Retinal pigment epithelial cell (primary cell): ENCODE measurements around the gene IFNL1.

Experiments
- DNase-seq: peaks from one replicate; pipeline ENCODE4 v3.0.0-alpha.2; 2010; ENCODE audit warnings: low read depth
- H3K4me3 ChIP-seq: 2 replicates; pipeline ENCODE4 v1.5.1; 2011; ENCODE audit warnings: mild to moderate bottlenecking, low read length, control low read depth, moderate library complexity
- TF ChIP-seq, protein P1 (sequence below): conservative IDR thresholded peaks from 2 replicates; pipeline ENCODE4 v1.5.1; 2011; ENCODE audit warnings: low read depth, low read length, control low read depth, inconsistent platforms

The IFNL1 gene

DNA sequence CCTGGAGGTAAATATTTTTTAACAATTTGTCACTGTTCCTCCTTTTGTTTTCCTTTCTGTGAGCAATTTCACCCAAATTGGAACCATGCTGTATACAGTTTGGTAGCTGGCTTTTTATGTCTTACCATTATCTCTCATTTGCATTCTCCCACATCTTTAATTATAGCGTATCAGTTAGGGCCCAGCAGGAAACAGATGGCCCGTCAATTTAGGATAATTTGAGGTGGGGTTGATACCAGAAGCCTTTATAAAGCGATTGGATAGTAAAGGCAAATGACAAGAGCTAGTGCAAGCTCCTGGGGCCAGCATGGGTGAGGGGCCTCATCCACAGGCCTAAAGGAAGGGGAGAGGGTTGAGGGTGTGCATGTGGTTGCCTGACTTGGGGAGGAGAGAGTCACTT is 43.7 kb upstream of the IFNL1 start:
- no peak for DNase-seq
- TF ChIP-seq, protein P1, sequence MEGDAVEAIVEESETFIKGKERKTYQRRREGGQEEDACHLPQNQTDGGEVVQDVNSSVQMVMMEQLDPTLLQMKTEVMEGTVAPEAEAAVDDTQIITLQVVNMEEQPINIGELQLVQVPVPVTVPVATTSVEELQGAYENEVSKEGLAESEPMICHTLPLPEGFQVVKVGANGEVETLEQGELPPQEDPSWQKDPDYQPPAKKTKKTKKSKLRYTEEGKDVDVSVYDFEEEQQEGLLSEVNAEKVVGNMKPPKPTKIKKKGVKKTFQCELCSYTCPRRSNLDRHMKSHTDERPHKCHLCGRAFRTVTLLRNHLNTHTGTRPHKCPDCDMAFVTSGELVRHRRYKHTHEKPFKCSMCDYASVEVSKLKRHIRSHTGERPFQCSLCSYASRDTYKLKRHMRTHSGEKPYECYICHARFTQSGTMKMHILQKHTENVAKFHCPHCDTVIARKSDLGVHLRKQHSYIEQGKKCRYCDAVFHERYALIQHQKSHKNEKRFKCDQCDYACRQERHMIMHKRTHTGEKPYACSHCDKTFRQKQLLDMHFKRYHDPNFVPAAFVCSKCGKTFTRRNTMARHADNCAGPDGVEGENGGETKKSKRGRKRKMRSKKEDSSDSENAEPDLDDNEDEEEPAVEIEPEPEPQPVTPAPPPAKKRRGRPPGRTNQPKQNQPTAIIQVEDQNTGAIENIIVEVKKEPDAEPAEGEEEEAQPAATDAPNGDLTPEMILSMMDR = no peak
- no peak overlapping the region for H3K4me3 ChIP-seq

DNA sequence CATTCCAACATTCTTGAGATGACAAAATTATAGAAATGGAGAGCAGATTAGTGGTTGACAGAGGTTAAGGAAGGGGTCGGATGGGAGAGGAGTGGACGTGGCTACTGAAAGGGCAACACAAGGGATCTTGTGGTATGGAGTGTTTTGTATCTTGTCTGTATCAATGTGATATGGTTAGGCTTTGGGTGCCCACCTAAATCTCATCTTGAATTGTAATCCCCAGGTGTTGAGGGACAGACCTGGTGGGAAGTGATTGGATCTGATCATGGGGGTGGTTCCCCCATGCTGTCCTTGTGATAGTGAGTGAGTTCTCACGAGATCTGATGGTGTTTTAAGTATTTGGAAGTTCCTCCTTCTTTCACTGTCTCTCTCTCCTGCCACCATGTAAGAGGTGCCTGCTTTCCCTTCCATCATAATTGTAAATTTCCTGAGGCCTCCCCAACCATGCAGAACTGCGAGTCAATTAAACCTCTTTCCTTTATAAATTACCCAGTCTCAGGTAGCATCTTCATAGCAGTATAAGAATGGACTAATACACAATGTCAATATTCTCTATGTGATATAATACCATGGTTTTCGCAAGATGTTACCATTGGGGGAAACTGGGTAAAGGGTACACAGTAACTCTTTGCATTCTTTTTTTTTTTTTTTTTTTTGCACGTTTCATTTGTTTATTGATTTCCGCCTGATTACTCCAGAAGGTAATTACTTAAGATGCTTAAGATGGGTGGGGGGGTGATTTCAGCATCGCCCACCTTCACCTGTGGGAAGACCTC is 42.6 kb upstream of the IFNL1 start:
- TF ChIP-seq, protein P1 = no peak
- DNase-seq = no peak

DNA sequence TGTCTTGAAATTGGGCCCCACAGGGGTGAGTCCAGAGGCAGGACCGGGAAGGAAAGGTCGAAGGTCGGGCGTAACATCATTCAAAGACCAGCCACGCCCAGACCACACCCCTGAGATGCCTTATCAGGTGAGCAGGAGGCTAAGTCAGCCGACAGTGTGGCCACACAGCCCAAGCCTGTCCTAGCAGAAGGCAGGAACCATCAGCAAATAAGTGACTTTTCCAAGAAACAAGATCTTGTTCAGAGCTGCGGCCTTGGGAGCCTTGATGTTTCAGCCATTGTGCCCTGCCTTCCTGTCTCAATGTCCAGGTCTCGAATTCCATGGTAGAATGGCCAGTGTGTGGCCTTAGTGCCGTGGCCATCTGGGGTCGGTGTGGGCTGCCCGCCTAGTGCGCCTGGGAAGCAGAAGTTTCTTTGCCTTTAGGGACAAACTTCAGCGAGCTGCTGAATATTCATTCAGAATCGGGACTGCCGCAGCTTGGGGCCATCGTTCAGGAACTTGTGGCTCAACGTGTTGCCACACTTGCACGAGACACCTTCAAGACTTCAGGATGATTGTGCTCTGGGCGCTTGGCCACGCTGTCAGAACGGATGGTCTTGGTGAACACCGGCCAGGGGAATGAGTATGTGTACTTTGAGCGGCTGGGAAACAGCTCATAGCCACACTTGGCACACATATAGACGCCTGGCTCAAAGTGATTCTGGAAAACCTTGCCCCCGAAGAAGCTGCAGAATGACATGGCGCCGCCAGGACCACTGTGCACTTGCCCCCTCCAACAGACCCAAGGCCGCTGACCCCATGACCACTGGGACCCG is 41.5 kb upstream of the IFNL1 start:
- TF ChIP-seq, protein P1 = no peak
- no peak for DNase-seq
- no peak overlapping the region for H3K4me3 ChIP-seq

More for the DNA sequence above, 42.6 kb upstream of the IFNL1 start:
- H3K4me3 ChIP-seq = no peak overlapping the region

DNA sequence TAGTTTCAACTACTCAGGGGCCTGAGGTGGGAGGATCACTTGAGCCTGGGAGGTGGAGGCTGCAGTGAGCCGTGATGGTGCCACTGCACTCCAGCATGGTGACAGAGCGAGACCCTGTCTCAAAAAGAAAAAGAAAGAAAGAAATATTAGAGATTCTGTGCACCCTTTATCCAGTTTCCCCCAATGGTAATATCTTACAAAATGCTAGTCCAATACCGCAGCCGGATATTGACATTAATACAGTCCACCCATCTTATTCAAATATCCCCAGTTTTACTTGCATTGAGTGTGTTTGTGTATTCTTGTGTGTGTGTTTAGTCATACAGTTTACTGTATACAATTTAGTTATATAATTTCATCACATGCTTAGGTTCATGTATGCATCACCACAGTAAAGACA is 39.0 kb upstream of the IFNL1 start:
- no peak overlapping the region for H3K4me3 ChIP-seq
- DNase-seq = no peak
- TF ChIP-seq, protein P1 = no peak

DNA sequence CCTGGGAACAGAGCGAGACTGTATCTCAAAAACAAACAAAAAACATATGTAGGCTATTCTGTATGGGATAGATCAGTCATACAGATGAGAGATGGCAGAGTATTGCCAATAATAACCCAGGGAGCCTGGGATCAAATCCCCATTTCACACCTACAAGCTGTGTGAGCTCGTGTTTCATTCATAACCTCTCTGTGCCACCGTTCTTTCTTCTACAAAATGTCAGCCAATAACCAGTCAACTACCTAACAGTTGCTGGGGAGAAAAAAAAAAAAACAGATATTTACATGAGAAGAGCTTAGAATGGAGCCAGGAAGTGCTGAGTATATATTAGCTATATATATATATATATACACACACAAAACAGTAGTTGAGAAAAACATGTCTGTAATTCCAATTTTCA is 34.5 kb upstream of the IFNL1 start:
- no peak overlapping the region for H3K4me3 ChIP-seq
- TF ChIP-seq, protein P1 = no peak
- no peak for DNase-seq

DNA sequence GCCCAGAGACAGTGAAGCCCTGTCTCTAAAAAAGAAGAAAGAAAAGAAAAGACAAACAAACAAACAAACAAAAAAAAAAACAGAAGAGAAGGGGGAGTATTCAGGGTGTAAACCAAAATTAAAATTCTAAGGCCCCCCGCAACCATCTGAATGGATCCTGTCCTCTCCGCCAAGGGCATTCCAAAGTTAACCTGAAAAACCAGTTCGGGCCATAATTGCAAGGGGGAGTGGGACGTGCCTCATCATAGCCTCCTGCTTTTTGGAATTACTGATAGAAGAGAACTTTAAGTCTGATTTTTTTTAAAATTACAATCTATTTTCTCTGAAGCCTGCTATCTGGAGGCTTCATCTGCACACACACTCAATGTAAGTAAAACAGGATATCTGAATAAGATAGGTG is 33.7 kb upstream of the IFNL1 start:
- H3K4me3 ChIP-seq = no peak overlapping the region
- no peak for DNase-seq
- TF ChIP-seq, protein P1 = no peak
